Measurements from ENCODE around the gene GPHA2.
A peak's percentile ranks its signal among the peaks of the same experiment; 100 is the strongest.

The GPHA2 gene

GRCh38 chr11:64930340-64930739 is 5.4 kb downstream of the GPHA2 start:
- DNase-seq (ENCODE audit: low read depth): no peak

- no peak for DNase-seq (ENCODE audit: low read depth)
Measured at GRCh38 chr11:64929625-64930024, 6.1 kb downstream of the GPHA2 start.

- DNase-seq (ENCODE audit: low read depth): no peak
Measured at GRCh38 chr11:64928957-64929356, 6.7 kb downstream of the GPHA2 start.

- DNase-seq (ENCODE audit: low read depth): no peak
Measured at GRCh38 chr11:64926689-64927088, 9.0 kb downstream of the GPHA2 start.

GRCh38 chr11:64925536-64926436 is 9.9 kb downstream of the GPHA2 start:
- DNase-seq (ENCODE audit: low read depth): no peak

GRCh38 chr11:64924910-64925284 is 10.8 kb downstream of the GPHA2 start:
- no peak for DNase-seq (ENCODE audit: low read depth)

GRCh38 chr11:64923944-64924909 is 11.5 kb downstream of the GPHA2 start, which contains the start of gene PPP2R5B:
TSS of gene PPP2R5B (plus strand) at chr11:64924689. CDS start at chr11:64925735, 1,046 bp downstream.
- DNase-seq (ENCODE audit: low read depth): peak; percentile 81

GRCh38 chr11:64923151-64923661 is 12.5 kb downstream of the GPHA2 start:
- DNase-seq (ENCODE audit: low read depth): no peak

GRCh38 chr11:64921384-64921783 is 14.3 kb downstream of the GPHA2 start:
- no peak for DNase-seq (ENCODE audit: low read depth)

GRCh38 chr11:64920124-64920523 is 15.6 kb downstream of the GPHA2 start:
- no peak for DNase-seq (ENCODE audit: low read depth)

GRCh38 chr11:64919627-64920026 is 16.1 kb downstream of the GPHA2 start:
- no peak for DNase-seq (ENCODE audit: low read depth)

- DNase-seq (ENCODE audit: low read depth): no peak
Measured at GRCh38 chr11:64918017-64918416, 17.7 kb downstream of the GPHA2 start.

GRCh38 chr11:64917663-64917995 is 18.1 kb downstream of the GPHA2 start:
- no peak for DNase-seq (ENCODE audit: low read depth)

- DNase-seq (ENCODE audit: low read depth): peak; percentile 99
Measured at GRCh38 chr11:64916775-64917662, 18.7 kb downstream of the GPHA2 start, which contains the start of gene ATG2A. TSS of gene ATG2A (minus strand) at chr11:64917209. CDS start at chr11:64917135, 74 bp downstream.

GRCh38 chr11:64916040-64916774 is 19.5 kb downstream of the GPHA2 start:
- peak; percentile 28 for DNase-seq (ENCODE audit: low read depth)

- no peak for DNase-seq (ENCODE audit: low read depth)
Measured at GRCh38 chr11:64915376-64915887, 20.3 kb downstream of the GPHA2 start.

- no peak for DNase-seq (ENCODE audit: low read depth)
Measured at GRCh38 chr11:64914123-64914522, 21.6 kb downstream of the GPHA2 start.

GRCh38 chr11:64913171-64913727 is 22.4 kb downstream of the GPHA2 start:
- no peak for DNase-seq (ENCODE audit: low read depth)

- DNase-seq (ENCODE audit: low read depth): no peak
Measured at GRCh38 chr11:64911689-64912088, 24.0 kb downstream of the GPHA2 start.

- DNase-seq (ENCODE audit: low read depth): no peak
Measured at GRCh38 chr11:64911142-64911541, 24.6 kb downstream of the GPHA2 start.

All from HS-5 (cell line).